ENCODE results near the gene PLEKHG4B.

DNA sequence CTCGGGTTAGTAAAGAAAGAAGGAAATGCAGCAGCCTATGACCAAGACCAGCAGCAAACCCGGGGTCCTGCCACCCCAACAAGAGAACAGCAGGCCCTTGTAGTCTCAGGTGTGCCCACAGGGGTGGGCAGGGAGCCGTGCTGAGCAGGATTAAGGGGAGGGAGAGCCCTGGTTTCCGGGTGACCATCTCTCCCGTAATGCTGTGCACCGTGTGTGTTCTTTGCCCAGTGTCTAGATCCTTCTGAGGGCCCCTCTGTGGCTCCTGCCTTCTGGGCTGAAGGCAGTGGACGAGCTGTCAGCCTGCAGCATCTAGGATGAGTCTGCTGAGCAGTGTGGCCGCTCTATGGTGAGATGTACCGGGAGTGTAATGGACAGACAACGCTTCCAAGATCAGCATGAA lies 12.7 kb upstream of the PLEKHG4B start:
- TF ChIP-seq, protein P1, sequence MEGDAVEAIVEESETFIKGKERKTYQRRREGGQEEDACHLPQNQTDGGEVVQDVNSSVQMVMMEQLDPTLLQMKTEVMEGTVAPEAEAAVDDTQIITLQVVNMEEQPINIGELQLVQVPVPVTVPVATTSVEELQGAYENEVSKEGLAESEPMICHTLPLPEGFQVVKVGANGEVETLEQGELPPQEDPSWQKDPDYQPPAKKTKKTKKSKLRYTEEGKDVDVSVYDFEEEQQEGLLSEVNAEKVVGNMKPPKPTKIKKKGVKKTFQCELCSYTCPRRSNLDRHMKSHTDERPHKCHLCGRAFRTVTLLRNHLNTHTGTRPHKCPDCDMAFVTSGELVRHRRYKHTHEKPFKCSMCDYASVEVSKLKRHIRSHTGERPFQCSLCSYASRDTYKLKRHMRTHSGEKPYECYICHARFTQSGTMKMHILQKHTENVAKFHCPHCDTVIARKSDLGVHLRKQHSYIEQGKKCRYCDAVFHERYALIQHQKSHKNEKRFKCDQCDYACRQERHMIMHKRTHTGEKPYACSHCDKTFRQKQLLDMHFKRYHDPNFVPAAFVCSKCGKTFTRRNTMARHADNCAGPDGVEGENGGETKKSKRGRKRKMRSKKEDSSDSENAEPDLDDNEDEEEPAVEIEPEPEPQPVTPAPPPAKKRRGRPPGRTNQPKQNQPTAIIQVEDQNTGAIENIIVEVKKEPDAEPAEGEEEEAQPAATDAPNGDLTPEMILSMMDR (IDR thresholded peaks at IDR 0.05): no peak
- TF ChIP-seq, protein P2, sequence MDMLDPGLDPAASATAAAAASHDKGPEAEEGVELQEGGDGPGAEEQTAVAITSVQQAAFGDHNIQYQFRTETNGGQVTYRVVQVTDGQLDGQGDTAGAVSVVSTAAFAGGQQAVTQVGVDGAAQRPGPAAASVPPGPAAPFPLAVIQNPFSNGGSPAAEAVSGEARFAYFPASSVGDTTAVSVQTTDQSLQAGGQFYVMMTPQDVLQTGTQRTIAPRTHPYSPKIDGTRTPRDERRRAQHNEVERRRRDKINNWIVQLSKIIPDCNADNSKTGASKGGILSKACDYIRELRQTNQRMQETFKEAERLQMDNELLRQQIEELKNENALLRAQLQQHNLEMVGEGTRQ (IDR thresholded peaks at IDR 0.05; ENCODE audit: borderline replicate concordance, low read depth, low read length): no peak
- TF ChIP-seq EP300 (IDR thresholded peaks at IDR 0.05; ENCODE audit: borderline replicate concordance in 1 of 2, low read depth in 1 of 2, low read length in 1 of 2): no peak
- TF ChIP-seq, protein P3, sequence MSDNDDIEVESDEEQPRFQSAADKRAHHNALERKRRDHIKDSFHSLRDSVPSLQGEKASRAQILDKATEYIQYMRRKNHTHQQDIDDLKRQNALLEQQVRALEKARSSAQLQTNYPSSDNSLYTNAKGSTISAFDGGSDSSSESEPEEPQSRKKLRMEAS (IDR thresholded peaks at IDR 0.05; ENCODE audit: low read depth): no peak
- no peak for TF ChIP-seq ELF1 (IDR thresholded peaks at IDR 0.05)
- TF ChIP-seq SMC3 (IDR thresholded peaks at IDR 0.05; ENCODE audit: low read depth, low read length): no peak
- TF ChIP-seq MXI1 (IDR thresholded peaks at IDR 0.05; ENCODE audit: low read depth, low read length): no peak
- no peak for TF ChIP-seq RFX5 (IDR thresholded peaks at IDR 0.05; ENCODE audit: low read length)
- TF ChIP-seq POLR2AphosphoS5 (IDR thresholded peaks at IDR 0.05; ENCODE audit: low read depth, low read length): no peak
- TF ChIP-seq TAF1 (IDR thresholded peaks at IDR 0.05; ENCODE audit: borderline replicate concordance, low read depth, low read length): no peak
- TF ChIP-seq EZH2phosphoT487 (IDR thresholded peaks at IDR 0.05; ENCODE audit: borderline replicate concordance, low read depth): no peak
- no peak for TF ChIP-seq NFIC (IDR thresholded peaks at IDR 0.05; ENCODE audit: borderline replicate concordance)
- TF ChIP-seq, protein P4, sequence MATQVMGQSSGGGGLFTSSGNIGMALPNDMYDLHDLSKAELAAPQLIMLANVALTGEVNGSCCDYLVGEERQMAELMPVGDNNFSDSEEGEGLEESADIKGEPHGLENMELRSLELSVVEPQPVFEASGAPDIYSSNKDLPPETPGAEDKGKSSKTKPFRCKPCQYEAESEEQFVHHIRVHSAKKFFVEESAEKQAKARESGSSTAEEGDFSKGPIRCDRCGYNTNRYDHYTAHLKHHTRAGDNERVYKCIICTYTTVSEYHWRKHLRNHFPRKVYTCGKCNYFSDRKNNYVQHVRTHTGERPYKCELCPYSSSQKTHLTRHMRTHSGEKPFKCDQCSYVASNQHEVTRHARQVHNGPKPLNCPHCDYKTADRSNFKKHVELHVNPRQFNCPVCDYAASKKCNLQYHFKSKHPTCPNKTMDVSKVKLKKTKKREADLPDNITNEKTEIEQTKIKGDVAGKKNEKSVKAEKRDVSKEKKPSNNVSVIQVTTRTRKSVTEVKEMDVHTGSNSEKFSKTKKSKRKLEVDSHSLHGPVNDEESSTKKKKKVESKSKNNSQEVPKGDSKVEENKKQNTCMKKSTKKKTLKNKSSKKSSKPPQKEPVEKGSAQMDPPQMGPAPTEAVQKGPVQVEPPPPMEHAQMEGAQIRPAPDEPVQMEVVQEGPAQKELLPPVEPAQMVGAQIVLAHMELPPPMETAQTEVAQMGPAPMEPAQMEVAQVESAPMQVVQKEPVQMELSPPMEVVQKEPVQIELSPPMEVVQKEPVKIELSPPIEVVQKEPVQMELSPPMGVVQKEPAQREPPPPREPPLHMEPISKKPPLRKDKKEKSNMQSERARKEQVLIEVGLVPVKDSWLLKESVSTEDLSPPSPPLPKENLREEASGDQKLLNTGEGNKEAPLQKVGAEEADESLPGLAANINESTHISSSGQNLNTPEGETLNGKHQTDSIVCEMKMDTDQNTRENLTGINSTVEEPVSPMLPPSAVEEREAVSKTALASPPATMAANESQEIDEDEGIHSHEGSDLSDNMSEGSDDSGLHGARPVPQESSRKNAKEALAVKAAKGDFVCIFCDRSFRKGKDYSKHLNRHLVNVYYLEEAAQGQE (IDR thresholded peaks at IDR 0.05; ENCODE audit: low read depth, low read length): no peak

Data from SK-N-SH (cell line).